GM20431 (cell line): ENCODE measurements around the gene MTMR3.

ENCODE experiments used
- in situ Hi-C: fragments of 300-500 bp; cut with MseI, MboI; formaldehyde crosslinking; loops from one replicate; pipeline ENCODE4 v1.15.0; 2020; ENCODE audit warnings: low sequenced_read_pairs; ENCODE audit not compliant: unreplicated experiment

MTMR3 gene

DNA sequence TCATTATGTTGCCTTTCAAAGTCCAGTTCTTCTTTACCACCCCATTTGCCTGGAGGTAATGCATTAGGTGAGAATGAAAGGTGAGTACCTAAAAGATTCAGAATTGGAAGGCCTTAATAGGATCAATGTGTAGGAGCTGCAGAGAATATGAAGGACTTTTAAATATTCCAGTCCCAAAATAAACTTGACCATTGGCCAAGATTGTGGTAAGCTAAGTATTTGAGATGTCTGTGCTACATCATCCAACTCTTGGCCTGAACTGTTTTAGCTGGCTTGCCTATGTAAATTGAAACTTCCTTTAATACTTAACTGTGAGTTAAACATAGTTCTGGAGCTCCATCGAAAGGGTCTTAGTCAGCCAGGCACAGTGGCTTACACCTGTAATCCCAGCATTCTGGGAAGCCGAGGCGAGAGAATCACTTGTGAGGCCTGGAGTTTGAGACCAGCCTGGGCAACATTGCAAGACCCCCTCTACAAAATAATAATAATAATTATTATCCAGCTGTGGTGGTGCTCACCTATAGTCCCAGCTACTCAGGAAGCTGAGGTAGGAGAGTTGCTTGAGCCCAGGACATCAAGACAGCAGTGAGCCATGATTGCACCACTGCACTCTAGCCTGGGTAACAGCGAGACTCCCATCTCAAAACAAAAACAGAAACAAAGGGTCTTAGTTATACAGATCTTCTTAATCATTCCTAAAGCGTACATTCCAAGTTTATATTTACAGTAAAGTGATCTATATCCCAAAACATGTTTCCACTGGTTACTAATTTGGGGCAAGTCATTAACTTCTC is 29.8 kb downstream of the MTMR3 start:
- in situ Hi-C loops, result no loop called here

DNA sequence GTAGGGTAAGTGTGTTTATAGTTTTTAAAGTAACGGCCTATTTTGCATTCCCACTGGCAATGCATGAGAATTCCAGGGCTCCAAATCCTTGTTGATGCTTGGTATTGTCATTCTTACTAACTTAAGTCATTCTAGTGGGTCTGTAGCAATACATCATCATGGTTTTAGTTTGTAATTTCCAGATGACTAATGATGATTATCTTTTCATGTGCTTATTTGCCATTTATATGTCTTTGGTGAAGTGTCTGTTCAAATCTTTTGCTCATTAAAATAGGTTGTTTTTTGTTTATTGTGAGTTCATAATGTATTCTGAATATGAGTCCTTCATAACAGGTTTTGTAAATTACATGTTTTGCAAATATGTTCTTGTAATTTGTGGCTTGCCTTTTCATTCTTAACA is 31.2 kb downstream of the MTMR3 start:
- in situ Hi-C loops, result no loop called here

DNA sequence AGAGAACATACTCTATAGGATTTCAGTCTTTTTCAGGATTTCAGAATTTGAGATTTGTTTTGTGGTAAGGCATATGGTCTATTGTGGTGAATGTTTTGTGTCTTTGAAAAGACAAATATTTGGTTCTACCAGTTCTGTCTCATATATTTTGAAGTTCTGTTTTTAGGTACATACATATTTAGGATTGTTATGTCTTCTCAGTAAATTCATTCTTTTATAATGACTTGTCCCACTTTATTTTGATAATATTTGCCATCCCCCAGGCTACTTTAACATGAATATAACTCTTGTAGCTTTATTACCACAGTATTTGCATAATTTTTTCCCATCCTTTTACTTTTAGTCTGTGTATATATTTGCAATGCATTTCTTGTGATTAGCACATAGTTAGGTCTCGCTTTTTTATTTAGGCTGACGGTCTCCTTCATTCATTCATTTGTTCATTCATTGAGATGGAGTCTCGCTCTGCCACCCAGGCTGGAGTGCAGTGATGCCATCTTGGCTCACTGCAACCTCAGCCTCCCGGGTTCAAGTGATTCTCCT is 32.1 kb downstream of the MTMR3 start:
- in situ Hi-C loops, result no loop called here

DNA sequence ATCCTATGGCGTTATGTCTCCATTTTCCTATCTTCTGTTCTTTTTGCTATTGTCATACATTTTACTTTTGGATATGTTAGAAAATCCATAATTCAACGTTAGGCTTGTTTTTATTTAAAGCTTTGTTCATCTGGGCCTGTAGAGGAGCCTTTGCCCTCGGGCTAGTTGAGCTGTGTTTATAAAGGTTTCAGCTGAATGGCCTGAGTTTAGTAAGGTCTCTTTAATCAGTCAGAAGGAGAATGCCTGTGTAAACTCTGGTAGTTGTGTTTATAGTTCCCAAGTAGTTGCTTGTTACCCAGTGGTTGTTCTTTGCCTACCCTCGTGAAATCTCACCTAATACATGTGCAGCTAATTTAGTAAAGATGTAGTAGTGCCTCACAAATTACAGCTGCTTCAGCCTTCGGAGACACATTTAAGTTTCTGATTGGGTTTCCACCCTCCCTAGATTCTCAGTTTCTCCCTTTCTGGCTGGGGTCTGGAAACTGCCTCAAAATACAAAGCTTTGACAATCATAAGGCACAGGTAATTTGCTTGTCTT is 33.1 kb downstream of the MTMR3 start:
- in situ Hi-C loops, result no loop called here

- in situ Hi-C loops, result no loop called here
Measured at GRCh38 chr22:29917052-29917902, 34.3 kb downstream of the MTMR3 start.

- in situ Hi-C loops, result no loop called here
Measured at GRCh38 chr22:29925402-29925801, 42.4 kb downstream of the MTMR3 start.

GRCh38 chr22:29926057-29926456 is 43.1 kb downstream of the MTMR3 start:
- in situ Hi-C loops, result no loop called here

GRCh38 chr22:29932136-29932535 is 49.2 kb downstream of the MTMR3 start:
- in situ Hi-C loops, result no loop called here

DNA sequence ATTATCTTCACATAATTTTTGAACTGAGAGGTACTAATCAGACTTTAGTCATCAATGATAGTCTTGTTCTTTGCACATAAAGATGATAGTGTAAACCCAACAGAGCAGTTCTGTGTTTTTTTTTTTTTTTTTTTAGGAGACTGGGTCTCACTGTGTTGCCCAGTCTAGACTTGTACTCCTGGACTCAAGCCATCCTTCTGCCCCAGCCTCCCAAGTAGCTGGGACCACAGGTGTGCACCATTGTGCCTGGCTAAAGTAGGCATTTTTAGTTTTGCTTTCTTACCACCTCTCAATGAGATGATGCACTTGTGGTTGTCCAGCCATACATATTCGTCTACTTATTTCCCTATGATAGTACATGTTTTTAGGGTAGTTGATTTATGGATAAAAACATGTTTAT is 50.6 kb downstream of the MTMR3 start:
- in situ Hi-C loops, result no loop called here

DNA sequence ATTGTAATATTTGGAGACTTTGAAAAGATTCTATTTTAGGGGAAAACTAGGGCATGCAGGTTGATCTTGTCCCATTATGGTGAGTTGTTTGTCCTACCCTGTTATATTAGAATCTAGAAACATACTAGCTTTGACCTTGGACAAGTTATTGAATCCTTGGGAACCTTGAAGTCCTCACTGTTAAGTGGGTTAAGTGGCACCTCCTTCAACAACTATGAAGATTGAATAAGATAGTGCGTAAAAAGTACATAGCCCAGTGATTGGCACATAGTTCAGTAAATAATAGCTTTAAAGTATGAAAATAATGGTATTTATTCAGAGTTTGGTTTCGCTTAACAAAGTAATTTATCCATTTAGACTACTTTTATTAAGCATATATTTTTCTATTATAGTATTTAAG is 51.6 kb downstream of the MTMR3 start:
- in situ Hi-C loops, result no loop called here

GRCh38 chr22:29936186-29936585 is 53.2 kb downstream of the MTMR3 start:
- in situ Hi-C loops, result no loop called here

- in situ Hi-C loops, result no loop called here
Measured at GRCh38 chr22:29937940-29938693, 55.1 kb downstream of the MTMR3 start.

DNA sequence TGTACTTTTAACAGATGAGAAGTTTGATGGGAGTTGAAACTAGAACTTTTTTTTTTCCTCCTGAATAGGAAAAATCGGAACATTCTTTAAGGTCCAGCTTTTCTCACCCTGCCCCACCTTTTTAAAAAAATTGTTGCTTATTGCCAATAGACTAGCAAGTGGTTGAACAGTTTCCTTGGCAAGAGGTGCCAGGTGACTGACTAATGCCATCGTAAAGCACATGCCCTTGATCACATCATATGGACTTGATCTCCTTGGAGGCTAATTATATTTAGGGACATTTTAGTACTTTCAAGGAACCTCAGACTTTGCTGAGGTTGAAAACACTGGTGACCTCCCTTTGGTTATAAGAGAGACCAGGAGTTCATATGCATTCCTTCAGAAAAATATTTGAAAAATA is 57.6 kb downstream of the MTMR3 start:
- in situ Hi-C loops, result no loop called here

DNA sequence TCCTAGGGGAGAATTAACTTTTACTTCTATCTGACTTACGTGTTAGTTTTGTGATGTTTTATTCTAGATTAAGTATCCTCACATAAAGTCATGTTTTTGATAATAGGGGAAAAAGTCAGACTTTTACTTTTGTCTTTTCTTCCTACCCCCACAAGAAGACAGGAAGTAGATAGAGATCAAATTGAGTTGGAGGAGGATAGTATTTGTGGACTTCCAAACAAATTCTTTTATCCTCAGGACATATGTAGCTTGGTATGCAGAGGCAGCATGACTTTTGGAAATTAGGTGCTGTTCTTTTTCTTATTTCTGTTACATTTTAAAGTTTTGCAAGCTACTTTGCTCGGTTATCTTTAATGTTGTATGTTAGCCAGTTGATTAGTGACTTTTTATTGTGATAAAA is 61.4 kb downstream of the MTMR3 start:
- in situ Hi-C loops, result no loop called here

DNA sequence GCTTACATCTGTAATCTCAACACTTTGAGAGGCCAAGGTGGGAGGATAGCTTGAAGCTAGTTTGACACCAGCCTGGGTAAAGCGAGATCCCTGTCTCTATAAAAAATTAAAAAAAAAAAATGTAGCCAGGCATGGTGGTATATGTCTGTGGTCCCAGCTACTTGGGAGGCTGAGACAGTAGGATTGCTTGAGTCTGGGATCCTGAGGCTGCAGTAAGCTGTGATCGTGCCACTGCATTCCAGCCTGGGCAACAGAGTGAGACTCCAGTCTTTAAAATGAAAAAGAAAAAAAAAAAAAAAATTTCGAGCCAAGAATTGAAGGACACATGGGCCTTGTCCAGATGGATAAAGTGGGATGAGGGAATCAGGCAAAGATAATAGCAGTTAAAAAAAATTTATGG is 62.5 kb downstream of the MTMR3 start:
- in situ Hi-C loops, result no loop called here

- in situ Hi-C loops, result no loop called here
Measured at GRCh38 chr22:29946220-29946619, 63.2 kb downstream of the MTMR3 start.

GRCh38 chr22:29947410-29948384 is 64.7 kb downstream of the MTMR3 start:
- in situ Hi-C loops, result no loop called here

DNA sequence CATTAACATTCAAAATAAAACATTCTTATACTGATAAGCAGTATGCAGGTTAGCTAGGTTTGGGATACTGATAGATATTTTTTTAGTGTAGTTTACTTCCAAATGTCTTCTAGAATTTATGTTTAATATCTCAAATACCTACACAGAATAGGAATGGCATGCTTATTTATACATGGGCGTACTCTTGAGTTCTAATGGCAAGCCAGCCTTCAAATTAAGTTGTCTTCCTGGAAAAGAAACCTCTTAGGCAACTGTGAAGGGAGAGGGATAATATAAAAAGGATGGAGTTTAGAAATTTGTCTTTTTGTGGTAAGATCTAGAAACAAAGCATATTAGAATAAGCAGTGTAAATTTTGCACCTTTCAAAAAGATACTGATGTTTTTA is 65.4 kb downstream of the MTMR3 start:
- in situ Hi-C loops, result no loop called here

DNA sequence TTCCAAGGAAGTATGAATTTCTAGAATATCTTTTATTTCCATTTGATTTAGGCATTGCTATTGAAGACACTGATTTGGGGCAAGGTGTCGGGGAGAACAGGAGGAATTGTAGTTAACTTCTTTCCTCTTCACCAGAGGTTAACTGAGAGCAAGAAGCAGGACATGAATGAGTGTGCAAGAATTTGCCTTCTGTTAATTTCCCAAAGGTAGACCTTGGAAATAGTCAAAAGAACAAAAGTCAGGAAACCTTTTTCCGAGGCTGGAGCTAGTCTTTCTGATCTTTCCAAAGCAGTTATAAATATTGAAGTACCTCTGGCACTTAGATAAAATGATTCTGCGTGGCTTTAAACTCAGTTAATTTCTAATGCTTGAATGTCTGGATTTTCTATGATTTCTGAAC is 66.9 kb downstream of the MTMR3 start:
- in situ Hi-C loops, result no loop called here
